H9 (cell line): ENCODE measurements around the gene JCHAIN. TPM values are rescaled to one million over a fixed set of nuclear protein-coding genes. Genes with fewer than 3 reads are reported as not detected.

Experiments
- DNase-seq: peaks from one replicate; pipeline ENCODE4 v3.0.0-alpha.2; 2017
- H2AFZ ChIP-seq: one replicate; pipeline ENCODE4 v1.6.1; 2013; ENCODE audit warnings: mild to moderate bottlenecking, low read length, control low read depth, moderate library complexity
- H2AK5ac ChIP-seq: 2 replicates; pipeline ENCODE4 v1.6.1; 2013; ENCODE audit warnings: low read length, control low read depth, mixed read lengths; ENCODE audit not compliant: insufficient read length
- H2BK120ac ChIP-seq: one replicate; pipeline ENCODE4 v1.6.1; 2013; ENCODE audit warnings: low read depth, mild to moderate bottlenecking, low read length, control low read depth, inconsistent platforms; ENCODE audit not compliant: poor library complexity, severe bottlenecking
- H2BK12ac ChIP-seq: 2 replicates; pipeline ENCODE4 v1.6.1; 2013; ENCODE audit warnings: low read length, control low read depth, mixed read lengths, low read depth; ENCODE audit not compliant: insufficient read length
- H2BK15ac ChIP-seq: 2 replicates; pipeline ENCODE4 v1.6.1; 2013; ENCODE audit warnings: low read depth, low read length, control low read depth
- H2BK20ac ChIP-seq: one replicate; pipeline ENCODE4 v1.6.1; 2013; ENCODE audit warnings: low read depth, mild to moderate bottlenecking, low read length, control low read depth, inconsistent platforms; ENCODE audit not compliant: poor library complexity, severe bottlenecking
- H2BK5ac ChIP-seq: 2 replicates; pipeline ENCODE4 v1.6.1; 2013; ENCODE audit warnings: low read length, control low read depth, mixed read lengths; ENCODE audit not compliant: insufficient read length
- H3K14ac ChIP-seq: 2 replicates; pipeline ENCODE4 v1.6.1; 2013; ENCODE audit warnings: low read length, control low read depth; ENCODE audit not compliant: insufficient read depth
- H3K18ac ChIP-seq: 2 replicates; pipeline ENCODE4 v1.6.1; 2013; ENCODE audit warnings: low read depth, mild to moderate bottlenecking, mixed read lengths, low read length, control low read depth; ENCODE audit not compliant: insufficient read length
- H3K23ac ChIP-seq: 2 replicates; pipeline ENCODE4 v1.6.1; 2013; ENCODE audit warnings: low read length, control low read depth, mixed read lengths, low read depth; ENCODE audit not compliant: insufficient read length
- H3K23me2 ChIP-seq: 2 replicates; pipeline ENCODE4 v1.6.1; 2013; ENCODE audit warnings: low read depth, mild to moderate bottlenecking, mixed read lengths, low read length, control low read depth; ENCODE audit not compliant: insufficient read length, poor library complexity, severe bottlenecking
- H3K27ac ChIP-seq: 2 replicates; pipeline ENCODE4 v1.5.1; 2013; ENCODE audit warnings: low read length, control low read depth, mixed read lengths, low read depth; ENCODE audit not compliant: insufficient read length
- H3K27me3 ChIP-seq: 2 replicates; pipeline ENCODE4 v1.6.1; 2013; ENCODE audit warnings: low read length, control low read depth, inconsistent platforms; ENCODE audit not compliant: insufficient read depth
- H3K4ac ChIP-seq: 2 replicates; pipeline ENCODE4 v1.6.1; 2013; ENCODE audit warnings: low read depth, mild to moderate bottlenecking, control low read depth, inconsistent platforms, low read length, moderate library complexity
- H3K4me1 ChIP-seq: 2 replicates; pipeline ENCODE4 v1.6.1; 2013; ENCODE audit warnings: low read length, control low read depth, inconsistent platforms; ENCODE audit not compliant: insufficient read depth
- H3K4me2 ChIP-seq: 2 replicates; pipeline ENCODE4 v1.6.1; 2013; ENCODE audit warnings: low read length, control low read depth, mixed read lengths; ENCODE audit not compliant: insufficient read length, insufficient read depth
- H3K56ac ChIP-seq: 2 replicates; pipeline ENCODE4 v1.6.1; 2013; ENCODE audit warnings: low read depth, mild to moderate bottlenecking, mixed read lengths, low read length, control low read depth; ENCODE audit not compliant: insufficient read length
- H3K79me1 ChIP-seq: 2 replicates; pipeline ENCODE4 v1.6.1; 2013; ENCODE audit warnings: low read depth, mild to moderate bottlenecking, moderate library complexity, low read length, control low read depth, inconsistent platforms; ENCODE audit not compliant: insufficient read depth, poor library complexity, severe bottlenecking
- H3K79me2 ChIP-seq: 2 replicates; pipeline ENCODE4 v1.6.1; 2013; ENCODE audit warnings: low read length, control low read depth, inconsistent platforms; ENCODE audit not compliant: insufficient read depth
- H3K9ac ChIP-seq: 2 replicates; pipeline ENCODE4 v1.6.1; 2013; ENCODE audit warnings: low read length, control low read depth, mixed read lengths; ENCODE audit not compliant: insufficient read length; ENCODE audit errors: extremely low read depth
- H3K9me3 ChIP-seq: one replicate; pipeline ENCODE4 v1.6.1; 2013; ENCODE audit warnings: low read depth, low read length, inconsistent platforms; ENCODE audit not compliant: control insufficient read depth
- H3T11ph ChIP-seq: one replicate; pipeline ENCODE4 v1.6.1; 2013; ENCODE audit warnings: mild to moderate bottlenecking, low read length, control low read depth, inconsistent platforms
- H4K20me1 ChIP-seq: one replicate; pipeline ENCODE4 v1.6.1; 2013; ENCODE audit not compliant: control insufficient read depth, insufficient read length, insufficient read depth
- H4K5ac ChIP-seq: 2 replicates; pipeline ENCODE4 v1.6.1; 2013; ENCODE audit warnings: low read depth, mild to moderate bottlenecking, mixed read lengths, low read length, control low read depth; ENCODE audit not compliant: insufficient read length
- H4K8ac ChIP-seq: replicated peaks from 2 replicates; pipeline ENCODE4 v1.6.1; 2013; ENCODE audit warnings: low read length, control low read depth, mixed read lengths, low read depth; ENCODE audit not compliant: insufficient read length
- H4K91ac ChIP-seq: 2 replicates; pipeline ENCODE4 v1.6.1; 2013; ENCODE audit warnings: low read depth, mild to moderate bottlenecking, moderate library complexity, mixed read lengths, low read length, control low read depth; ENCODE audit not compliant: insufficient read length
- H3K27ac Mint-ChIP-seq, 3 experiments: 2 replicates in 2 of 3; 3 replicates in 1 of 3; pipeline ENCODE4 v1.8.0; 2020 to 2021; ENCODE audit warnings: mixed read lengths in 3 of 3, mild to moderate bottlenecking in 1 of 3, moderate library complexity in 1 of 3
- H3K27me3 Mint-ChIP-seq: 2 replicates; pipeline ENCODE4 v1.8.0; 2021; ENCODE audit warnings: low read depth, mild to moderate bottlenecking, moderate library complexity, mixed read lengths
- H3K36me3 Mint-ChIP-seq, 3 experiments: 2 replicates in 2 of 3; 3 replicates in 1 of 3; pipeline ENCODE4 v1.8.0; 2020 to 2021; ENCODE audit warnings: low read depth in 3 of 3, mixed read lengths in 3 of 3; ENCODE audit not compliant: insufficient read depth in 1 of 3
- H3K4me1 Mint-ChIP-seq, 2 experiments: 2 replicates each; pipeline ENCODE4 v1.8.0; 2020; ENCODE audit warnings: mixed read lengths in 2 of 2
- H3K4me3 Mint-ChIP-seq, 2 experiments: 2 replicates in 1 of 2; 3 replicates in 1 of 2; pipeline ENCODE4 v1.8.0; 2020 to 2021; ENCODE audit warnings: mild to moderate bottlenecking in 2 of 2, mixed read lengths in 2 of 2, moderate library complexity in 1 of 2
- H3K9me3 Mint-ChIP-seq, 2 experiments: 2 replicates in 1 of 2; 3 replicates in 1 of 2; pipeline ENCODE4 v1.8.0; 2020; ENCODE audit warnings: mild to moderate bottlenecking in 2 of 2, mixed read lengths in 2 of 2, moderate library complexity in 1 of 2
- CTCF ChIP-seq: fragments of 200-600 bp; sonication (generic); conservative IDR thresholded peaks from 3 replicates; pipeline ENCODE4 v1.8.0; 2021; ENCODE audit warnings: antibody characterized with exemption, mild to moderate bottlenecking
- WGBS: extraction: QIAGEN DNeasy Blood & Tissue Kit; methylation state at CpG from one replicate; pipeline ENCODE4 v1.1.7; 2013; ENCODE audit warnings: missing lambda C conversion rate, low lambda C conversion rate, mixed read lengths; ENCODE audit not compliant: insufficient read length; ENCODE audit errors: extremely low coverage; 5-methylcytosine and 5-hydroxymethylcytosine counted together
- total RNA-seq: library from RNA; stranded (reverse); gene quantifications from 2 replicates; pipeline ENCODE4 v1.2.1, GENCODE V29; 2021

Gene JCHAIN
- total RNA-seq, 1 experiment from 2014 or later, result not detected

- Histone ChIP-seq H3K4me1 (no peaks in the 10 kb centered on the region; the same call in 1 of the 2 replicates), H3K27ac (no peak overlapping the region), H2BK5ac (no peak overlapping the region), H3K23me2 (no peaks in the 10 kb centered on the region), H2BK15ac (no peak overlapping the region), H2BK20ac (no peak overlapping the region), H2AFZ (no peak overlapping the region), H3K9ac (no peak overlapping the region), H4K8ac (no peak overlapping the region), H2BK120ac (no peak overlapping the region), H3T11ph (no peak overlapping the region), H3K56ac (no peak overlapping the region), H4K20me1 (no peaks in the 10 kb centered on the region), H3K18ac (no peak overlapping the region), H2AK5ac (no peak overlapping the region), H3K79me2 (no peaks in the 10 kb centered on the region), H3K79me1 (no peaks in the 10 kb centered on the region), H3K23ac (no peak overlapping the region), H4K5ac (no peak overlapping the region), H3K4me2 (no peak overlapping the region), H3K9me3 (no peaks in the 10 kb centered on the region), H3K27me3 (no peaks in the 10 kb centered on the region), H4K91ac (no peak overlapping the region), H3K14ac (no peak overlapping the region), H2BK12ac (no peak overlapping the region), H3K4ac (no peak overlapping the region)
- H3K27ac Mint-ChIP-seq, result no peak overlapping the region
- no peaks in the 10 kb centered on the region for H3K36me3 Mint-ChIP-seq
- peaks cover 9 to 12% of the 10 kb centered on the region in 2 experiments for H3K4me1 Mint-ChIP-seq
- H3K4me3 Mint-ChIP-seq, result no peak overlapping the region
- no peak for DNase-seq
- no peaks in the 10 kb centered on the region for H3K9me3 Mint-ChIP-seq
- no CpG with 5 or more reads among the region's 1 CpG for WGBS
- TF ChIP-seq CTCF, result no peak
- no peaks in the 10 kb centered on the region for H3K27me3 Mint-ChIP-seq
Observed at GRCh38 chr4:70701271-70701670, 35.0 kb upstream of the JCHAIN start.
